ENCODE measurements around the gene NPAS3.

Gene NPAS3

DNA sequence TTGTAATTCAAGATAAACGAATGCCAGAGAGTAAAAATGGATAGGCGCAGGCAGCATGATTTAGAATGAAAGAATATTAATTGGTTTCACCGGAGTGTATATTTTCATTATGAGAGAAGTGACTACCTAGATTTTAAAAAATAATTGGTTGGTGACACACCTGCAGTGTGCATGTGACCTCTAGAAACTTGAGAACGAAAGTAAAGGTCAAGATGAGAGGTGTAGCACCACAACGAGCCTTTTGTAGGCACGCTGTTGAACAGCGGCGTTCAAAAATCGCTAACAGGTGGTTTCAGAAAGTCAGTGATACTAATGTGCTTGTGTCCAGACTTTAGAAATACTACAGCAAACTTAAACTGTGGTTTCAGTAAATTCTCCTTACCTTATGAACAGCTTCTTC lies 123.8 kb downstream of the NPAS3 start (continued):
- TF ChIP-seq, protein P1, sequence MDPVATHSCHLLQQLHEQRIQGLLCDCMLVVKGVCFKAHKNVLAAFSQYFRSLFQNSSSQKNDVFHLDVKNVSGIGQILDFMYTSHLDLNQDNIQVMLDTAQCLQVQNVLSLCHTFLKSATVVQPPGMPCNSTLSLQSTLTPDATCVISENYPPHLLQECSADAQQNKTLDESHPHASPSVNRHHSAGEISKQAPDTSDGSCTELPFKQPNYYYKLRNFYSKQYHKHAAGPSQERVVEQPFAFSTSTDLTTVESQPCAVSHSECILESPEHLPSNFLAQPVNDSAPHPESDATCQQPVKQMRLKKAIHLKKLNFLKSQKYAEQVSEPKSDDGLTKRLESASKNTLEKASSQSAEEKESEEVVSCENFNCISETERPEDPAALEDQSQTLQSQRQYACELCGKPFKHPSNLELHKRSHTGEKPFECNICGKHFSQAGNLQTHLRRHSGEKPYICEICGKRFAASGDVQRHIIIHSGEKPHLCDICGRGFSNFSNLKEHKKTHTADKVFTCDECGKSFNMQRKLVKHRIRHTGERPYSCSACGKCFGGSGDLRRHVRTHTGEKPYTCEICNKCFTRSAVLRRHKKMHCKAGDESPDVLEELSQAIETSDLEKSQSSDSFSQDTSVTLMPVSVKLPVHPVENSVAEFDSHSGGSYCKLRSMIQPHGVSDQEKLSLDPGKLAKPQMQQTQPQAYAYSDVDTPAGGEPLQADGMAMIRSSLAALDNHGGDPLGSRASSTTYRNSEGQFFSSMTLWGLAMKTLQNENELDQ (tag by site-specific recombination; IDR thresholded peaks at IDR 0.05; ENCODE audit: low read depth) = no peak
- TF ChIP-seq, protein P2, sequence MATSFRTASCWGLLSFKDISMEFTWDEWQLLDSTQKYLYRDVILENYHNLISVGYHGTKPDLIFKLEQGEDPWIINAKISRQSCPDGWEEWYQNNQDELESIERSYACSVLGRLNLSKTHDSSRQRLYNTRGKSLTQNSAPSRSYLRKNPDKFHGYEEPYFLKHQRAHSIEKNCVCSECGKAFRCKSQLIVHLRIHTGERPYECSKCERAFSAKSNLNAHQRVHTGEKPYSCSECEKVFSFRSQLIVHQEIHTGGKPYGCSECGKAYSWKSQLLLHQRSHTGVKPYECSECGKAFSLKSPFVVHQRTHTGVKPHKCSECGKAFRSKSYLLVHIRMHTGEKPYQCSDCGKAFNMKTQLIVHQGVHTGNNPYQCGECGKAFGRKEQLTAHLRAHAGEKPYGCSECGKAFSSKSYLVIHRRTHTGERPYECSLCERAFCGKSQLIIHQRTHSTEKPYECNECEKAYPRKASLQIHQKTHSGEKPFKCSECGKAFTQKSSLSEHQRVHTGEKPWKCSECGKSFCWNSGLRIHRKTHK (tag by site-specific recombination; IDR thresholded peaks at IDR 0.05) = no peak
- TF ChIP-seq KLF9 (tag by site-specific recombination; IDR thresholded peaks at IDR 0.05; ENCODE audit: low read depth) = no peak
- TF ChIP-seq, protein P3, sequence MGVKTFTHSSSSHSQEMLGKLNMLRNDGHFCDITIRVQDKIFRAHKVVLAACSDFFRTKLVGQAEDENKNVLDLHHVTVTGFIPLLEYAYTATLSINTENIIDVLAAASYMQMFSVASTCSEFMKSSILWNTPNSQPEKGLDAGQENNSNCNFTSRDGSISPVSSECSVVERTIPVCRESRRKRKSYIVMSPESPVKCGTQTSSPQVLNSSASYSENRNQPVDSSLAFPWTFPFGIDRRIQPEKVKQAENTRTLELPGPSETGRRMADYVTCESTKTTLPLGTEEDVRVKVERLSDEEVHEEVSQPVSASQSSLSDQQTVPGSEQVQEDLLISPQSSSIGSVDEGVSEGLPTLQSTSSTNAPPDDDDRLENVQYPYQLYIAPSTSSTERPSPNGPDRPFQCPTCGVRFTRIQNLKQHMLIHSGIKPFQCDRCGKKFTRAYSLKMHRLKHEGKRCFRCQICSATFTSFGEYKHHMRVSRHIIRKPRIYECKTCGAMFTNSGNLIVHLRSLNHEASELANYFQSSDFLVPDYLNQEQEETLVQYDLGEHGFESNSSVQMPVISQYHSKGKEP (tag by site-specific recombination; IDR thresholded peaks at IDR 0.05) = no peak
- TF ChIP-seq ZNF114 (tag by site-specific recombination; IDR thresholded peaks at IDR 0.05) = no peak
- no peak for TF ChIP-seq ZNF311 (tag by site-specific recombination; IDR thresholded peaks at IDR 0.05; ENCODE audit: borderline replicate concordance)
- TF ChIP-seq, protein P4, sequence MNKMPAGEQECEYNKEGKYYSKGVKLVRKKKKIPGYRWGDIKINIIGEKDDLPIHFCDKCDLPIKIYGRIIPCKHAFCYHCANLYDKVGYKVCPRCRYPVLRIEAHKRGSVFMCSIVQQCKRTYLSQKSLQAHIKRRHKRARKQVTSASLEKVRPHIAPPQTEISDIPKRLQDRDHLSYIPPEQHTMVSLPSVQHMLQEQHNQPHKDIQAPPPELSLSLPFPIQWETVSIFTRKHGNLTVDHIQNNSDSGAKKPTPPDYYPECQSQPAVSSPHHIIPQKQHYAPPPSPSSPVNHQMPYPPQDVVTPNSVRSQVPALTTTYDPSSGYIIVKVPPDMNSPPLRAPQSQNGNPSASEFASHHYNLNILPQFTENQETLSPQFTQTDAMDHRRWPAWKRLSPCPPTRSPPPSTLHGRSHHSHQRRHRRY (tag by site-specific recombination; IDR thresholded peaks at IDR 0.05) = no peak
- TF ChIP-seq ZNF416 (tag by site-specific recombination; IDR thresholded peaks at IDR 0.05) = no peak

DNA sequence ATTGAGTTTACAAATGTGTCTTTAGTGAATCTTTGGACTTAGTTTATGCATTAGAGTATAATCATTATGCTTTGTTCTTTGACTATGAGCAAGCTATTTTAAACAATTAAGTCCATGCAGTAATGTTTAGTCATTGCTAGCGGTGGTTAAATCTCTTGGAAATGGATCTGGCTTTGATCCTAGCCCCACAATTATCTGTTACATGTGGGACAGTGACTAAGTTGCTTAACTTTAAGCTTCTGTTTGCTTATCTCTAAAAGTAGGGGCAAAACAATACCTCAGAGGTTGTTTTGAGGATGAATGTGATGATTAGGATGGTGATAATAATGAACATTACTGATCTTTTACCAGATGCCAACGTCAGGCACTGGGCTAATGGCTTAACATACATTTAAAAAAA lies 124.2 kb downstream of the NPAS3 start:
- no peak for TF ChIP-seq RBAK (tag by site-specific recombination; IDR thresholded peaks at IDR 0.05)
- TF ChIP-seq, protein P5, sequence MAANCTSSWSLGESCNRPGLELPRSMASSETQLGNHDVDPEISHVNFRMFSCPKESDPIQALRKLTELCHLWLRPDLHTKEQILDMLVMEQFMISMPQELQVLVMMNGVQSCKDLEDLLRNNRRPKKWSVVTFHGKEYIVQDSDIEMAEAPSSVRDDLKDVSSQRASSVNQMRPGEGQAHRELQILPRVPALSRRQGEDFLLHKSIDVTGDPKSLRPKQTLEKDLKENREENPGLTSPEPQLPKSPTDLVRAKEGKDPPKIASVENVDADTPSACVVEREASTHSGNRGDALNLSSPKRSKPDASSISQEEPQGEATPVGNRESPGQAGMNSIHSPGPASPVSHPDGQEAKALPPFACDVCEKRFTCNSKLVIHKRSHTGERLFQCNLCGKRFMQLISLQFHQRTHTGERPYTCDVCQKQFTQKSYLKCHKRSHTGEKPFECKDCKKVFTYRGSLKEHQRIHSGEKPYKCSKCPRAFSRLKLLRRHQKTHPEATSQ (tag by site-specific recombination; IDR thresholded peaks at IDR 0.05) = no peak
- TF ChIP-seq ZNF350 (tag by site-specific recombination; IDR thresholded peaks at IDR 0.05) = no peak
- no peak for TF ChIP-seq ZNF654 (tag by site-specific recombination; IDR thresholded peaks at IDR 0.05; ENCODE audit: low read depth)
- TF ChIP-seq ZFP41 (tag by site-specific recombination; IDR thresholded peaks at IDR 0.05; ENCODE audit: borderline replicate concordance) = no peak
- TF ChIP-seq ZSCAN23 (tag by site-specific recombination; IDR thresholded peaks at IDR 0.05) = no peak
- TF ChIP-seq ZIC2 (tag by site-specific recombination; IDR thresholded peaks at IDR 0.05) = no peak
- TF ChIP-seq SETDB1 (IDR thresholded peaks at IDR 0.05; ENCODE audit: insufficient read length, low read length) = no peak
- no peak for TF ChIP-seq ZNF2 (tag by site-specific recombination; IDR thresholded peaks at IDR 0.05)
- TF ChIP-seq, protein P6, sequence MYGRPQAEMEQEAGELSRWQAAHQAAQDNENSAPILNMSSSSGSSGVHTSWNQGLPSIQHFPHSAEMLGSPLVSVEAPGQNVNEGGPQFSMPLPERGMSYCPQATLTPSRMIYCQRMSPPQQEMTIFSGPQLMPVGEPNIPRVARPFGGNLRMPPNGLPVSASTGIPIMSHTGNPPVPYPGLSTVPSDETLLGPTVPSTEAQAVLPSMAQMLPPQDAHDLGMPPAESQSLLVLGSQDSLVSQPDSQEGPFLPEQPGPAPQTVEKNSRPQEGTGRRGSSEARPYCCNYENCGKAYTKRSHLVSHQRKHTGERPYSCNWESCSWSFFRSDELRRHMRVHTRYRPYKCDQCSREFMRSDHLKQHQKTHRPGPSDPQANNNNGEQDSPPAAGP (tag by site-specific recombination; IDR thresholded peaks at IDR 0.05) = no peak
- TF ChIP-seq, protein P7, sequence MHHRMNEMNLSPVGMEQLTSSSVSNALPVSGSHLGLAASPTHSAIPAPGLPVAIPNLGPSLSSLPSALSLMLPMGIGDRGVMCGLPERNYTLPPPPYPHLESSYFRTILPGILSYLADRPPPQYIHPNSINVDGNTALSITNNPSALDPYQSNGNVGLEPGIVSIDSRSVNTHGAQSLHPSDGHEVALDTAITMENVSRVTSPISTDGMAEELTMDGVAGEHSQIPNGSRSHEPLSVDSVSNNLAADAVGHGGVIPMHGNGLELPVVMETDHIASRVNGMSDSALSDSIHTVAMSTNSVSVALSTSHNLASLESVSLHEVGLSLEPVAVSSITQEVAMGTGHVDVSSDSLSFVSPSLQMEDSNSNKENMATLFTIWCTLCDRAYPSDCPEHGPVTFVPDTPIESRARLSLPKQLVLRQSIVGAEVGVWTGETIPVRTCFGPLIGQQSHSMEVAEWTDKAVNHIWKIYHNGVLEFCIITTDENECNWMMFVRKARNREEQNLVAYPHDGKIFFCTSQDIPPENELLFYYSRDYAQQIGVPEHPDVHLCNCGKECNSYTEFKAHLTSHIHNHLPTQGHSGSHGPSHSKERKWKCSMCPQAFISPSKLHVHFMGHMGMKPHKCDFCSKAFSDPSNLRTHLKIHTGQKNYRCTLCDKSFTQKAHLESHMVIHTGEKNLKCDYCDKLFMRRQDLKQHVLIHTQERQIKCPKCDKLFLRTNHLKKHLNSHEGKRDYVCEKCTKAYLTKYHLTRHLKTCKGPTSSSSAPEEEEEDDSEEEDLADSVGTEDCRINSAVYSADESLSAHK (tag by site-specific recombination; IDR thresholded peaks at IDR 0.05) = no peak
- no peak for TF ChIP-seq ZNF777 (tag by site-specific recombination; IDR thresholded peaks at IDR 0.05; ENCODE audit: borderline replicate concordance)
- TF ChIP-seq ZNF341 (tag by site-specific recombination; IDR thresholded peaks at IDR 0.05; ENCODE audit: low read depth) = no peak
- TF ChIP-seq ZNF121 (tag by site-specific recombination; IDR thresholded peaks at IDR 0.05) = no peak
- no peak for TF ChIP-seq ZNF366 (tag by site-specific recombination; conservative IDR thresholded peaks at IDR 0.05)
- CTCF ChIA-PET = interaction anchor here (0.8 kb wide), 1 partner anchor 22 kb away, joined by 3 read pairs; no protein-coding TSS in a partner anchor
- POLR2A ChIA-PET = no interaction called here

More for the DNA sequence above, 124.2 kb downstream of the NPAS3 start:
- Histone ChIP-seq H3K36me3 (ENCODE audit: control insufficient read depth in 2 of 2, insufficient read depth in 1 of 2, low read length in 2 of 2) (no peaks in the 10 kb centered on the region), H3K4me3 (ENCODE audit: low read depth, low read length) (no peak overlapping the region), H3K9me3 (ENCODE audit: control insufficient read depth, insufficient read depth, low read depth, low read length) (no peaks in the 10 kb centered on the region), H3K4me1 (ENCODE audit: control insufficient read depth, insufficient read depth, low read length) (0 out of 2 replicates have a peak, but pooled peaks cover 2% of the 10 kb centered on the region), H3K27ac (ENCODE audit: extremely low read depth, low read depth, low read length) (no peak overlapping the region)
